ENCODE measurements around the gene CERS5. TPM values are rescaled to one million over a fixed set of nuclear protein-coding genes. Genes with fewer than 3 reads are reported as not detected.

The CERS5 gene
- total RNA-seq, 5 donors from 2014 or later (not counting 1 experiment from before 2014, with no cell fraction given): 41.1 to 58.5 (median 46.2) TPM

DNA sequence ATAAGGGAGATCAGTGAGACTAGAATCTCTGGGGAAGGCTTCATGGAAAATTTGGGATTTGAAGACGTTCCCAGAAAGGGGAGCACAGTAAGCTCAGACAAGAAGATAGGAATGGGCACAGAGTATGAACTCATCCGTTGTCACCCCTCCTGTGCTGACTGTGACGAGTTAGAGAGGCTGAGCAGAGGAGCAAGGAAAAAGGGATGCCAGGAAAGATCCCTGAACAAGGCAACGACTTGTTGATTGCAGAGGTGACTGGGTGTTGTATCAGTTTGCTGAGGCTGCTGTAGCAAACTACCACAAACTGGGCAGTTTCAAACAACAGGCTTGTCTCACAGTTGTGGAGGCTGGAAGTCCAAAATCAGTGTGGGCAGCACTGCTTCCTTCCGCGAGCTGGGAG lies 69.2 kb downstream of the CERS5 start:
- H3K36me3 ChIP-seq (ENCODE audit: control insufficient read depth in 2 of 2, extremely low read depth in 1 of 2, insufficient read depth in 1 of 2, low read length in 1 of 2): peaks cover 21 to 73% of the 10 kb centered on the region in 2 donors
- H3K9me3 ChIP-seq: no peaks in the 10 kb centered on the region
- H3K9me3 Mint-ChIP-seq: no peaks in the 10 kb centered on the region
- no peak overlapping the region for H3K4me3 Mint-ChIP-seq
- ATAC-seq (replicated peaks in 1 of 4) (no peak), DNase-seq (no peak)
- H3K4me1 Mint-ChIP-seq: no peaks in the 10 kb centered on the region
- no peak overlapping the region for H3K4me3 ChIP-seq (ENCODE audit: control insufficient read depth in 1 of 2, extremely low read depth in 1 of 2, low read length in 1 of 2)
- H3K27me3 ChIP-seq (replicated peaks in 1 of 2; ENCODE audit: control insufficient read depth in 2 of 2, extremely low read depth in 1 of 2, insufficient read depth in 2 of 2, low read length in 1 of 2): no peaks in the 10 kb centered on the region
- H3K27ac Mint-ChIP-seq: no peak overlapping the region
- no peaks in the 10 kb centered on the region for H3K27me3 Mint-ChIP-seq
- ChIA-PET POLR2A (interaction anchor here in 1 of 2 donors (0.7 kb wide), 1 partner anchor 339 kb away, joined by 4 read pairs; no protein-coding TSS in a partner anchor), CTCF (no interaction called here)
- H3K36me3 Mint-ChIP-seq: peaks cover 56% of the 10 kb centered on the region
- no peak overlapping the region for H3K27ac ChIP-seq (ENCODE audit: low read length)
- 100% methylated on average over 4 of the region's 6 CpGs for WGBS (ENCODE audit: insufficient coverage)
- no peaks in the 10 kb centered on the region for H3K4me1 ChIP-seq (ENCODE audit: control insufficient read depth in 1 of 2, extremely low read depth in 1 of 2, insufficient read depth in 2 of 2, low read length in 2 of 2)

DNA sequence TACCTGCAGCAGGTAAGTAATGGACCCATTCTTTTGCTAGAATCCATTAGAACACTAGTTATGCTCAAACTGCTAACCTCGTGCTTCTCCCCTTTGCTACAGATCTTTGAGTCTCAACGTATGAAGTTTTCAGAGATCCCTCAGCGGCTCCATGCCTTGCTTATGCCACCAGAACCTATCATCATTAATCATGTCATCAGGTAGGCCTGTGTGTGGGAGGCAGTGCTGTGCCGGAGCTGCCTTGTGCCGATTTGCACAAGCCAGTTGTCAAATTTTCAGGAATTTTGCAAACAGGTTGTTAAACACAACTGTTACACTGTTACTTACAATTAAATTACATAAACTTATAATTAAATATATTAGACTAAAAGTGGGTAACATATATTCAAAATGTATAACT lies 76.8 kb downstream of the CERS5 start:
- H3K36me3 Mint-ChIP-seq: peaks cover 39% of the 10 kb centered on the region
- H3K9me3 Mint-ChIP-seq: no peaks in the 10 kb centered on the region
- H3K27me3 Mint-ChIP-seq: no peaks in the 10 kb centered on the region
- H3K4me1 Mint-ChIP-seq: peaks cover 29 to 32% (median 31%) of the 10 kb centered on the region in 3 donors
- no peak for DNase-seq
- Histone ChIP-seq H3K9me3 (no peaks in the 10 kb centered on the region), H3K36me3 (ENCODE audit: control insufficient read depth in 2 of 2, extremely low read depth in 1 of 2, insufficient read depth in 1 of 2, low read length in 1 of 2) (peaks cover 10 to 74% of the 10 kb centered on the region in 2 donors), H3K27ac (ENCODE audit: low read length) (no peak overlapping the region), H3K4me3 (ENCODE audit: control insufficient read depth in 1 of 2, extremely low read depth in 1 of 2, low read length in 1 of 2) (no peak overlapping the region), H3K4me1 (ENCODE audit: control insufficient read depth in 1 of 2, extremely low read depth in 1 of 2, insufficient read depth in 2 of 2, low read length in 2 of 2) (peaks cover 7% of the 10 kb centered on the region in 2 experiments), H3K27me3 (replicated peaks in 1 of 2; ENCODE audit: control insufficient read depth in 2 of 2, extremely low read depth in 1 of 2, insufficient read depth in 2 of 2, low read length in 1 of 2) (no peaks in the 10 kb centered on the region)
- no peak overlapping the region for H3K4me3 Mint-ChIP-seq
- ChIA-PET POLR2A (interaction anchor here in 1 of 2 donors (0.6 kb wide), 2 partner anchors 44 to 241 kb away, joined by 3 read pairs; no protein-coding TSS in a partner anchor), CTCF (interaction anchor here (0.8 to 6.9 kb wide), 7 partner anchors 16 to 512 kb away, joined by 3 to 94 read pairs (median 4); partner anchors contain the start of genes CERS5 (in 1 of the 2) and COX14 (in 1 of the 2))
- 100% methylated on average over 1 of the region's 5 CpGs for WGBS (ENCODE audit: insufficient coverage)
- ATAC-seq (replicated peaks in 1 of 4): no peak
- no peak overlapping the region for H3K27ac Mint-ChIP-seq

DNA sequence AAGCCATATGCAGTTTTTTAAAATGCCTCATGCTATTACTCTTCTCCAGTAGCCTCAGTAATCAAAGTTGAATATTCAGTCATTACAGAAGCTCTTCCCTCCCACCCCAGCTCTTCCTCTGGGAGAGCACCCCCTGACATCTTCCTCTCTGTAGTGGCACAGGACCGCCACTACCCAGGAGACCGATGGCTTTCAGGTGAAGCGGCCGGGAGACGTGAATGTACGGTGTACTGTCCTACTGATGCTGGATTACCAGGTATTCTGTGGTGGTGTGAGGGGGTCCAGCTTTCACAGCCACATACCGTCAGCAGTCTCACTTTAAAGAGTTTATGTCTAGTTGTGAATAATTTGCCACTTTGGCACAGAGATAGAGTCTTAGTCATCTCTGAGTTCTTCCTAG lies 77.4 kb downstream of the CERS5 start:
- H3K4me3 Mint-ChIP-seq: no peak overlapping the region
- peaks cover 7% of the 10 kb centered on the region in 2 experiments for H3K4me1 ChIP-seq (ENCODE audit: control insufficient read depth in 1 of 2, extremely low read depth in 1 of 2, insufficient read depth in 2 of 2, low read length in 2 of 2)
- H3K27me3 Mint-ChIP-seq: no peaks in the 10 kb centered on the region
- H3K4me1 Mint-ChIP-seq: peaks cover 33 to 35% (median 33%) of the 10 kb centered on the region in 3 donors
- H3K9me3 ChIP-seq: no peaks in the 10 kb centered on the region
- no peak for ATAC-seq (replicated peaks in 1 of 4)
- no peak overlapping the region for H3K4me3 ChIP-seq (ENCODE audit: control insufficient read depth in 1 of 2, extremely low read depth in 1 of 2, low read length in 1 of 2)
- CTCF ChIA-PET: interaction anchor here (0.5 to 6.9 kb wide), 16 partner anchors 12 to 1115 kb away, joined by 3 to 94 read pairs (median 4); partner anchors contain the start of genes COX14 (in 2 of the 2) and CERS5 (in 1 of the 2)
- H3K36me3 ChIP-seq (ENCODE audit: control insufficient read depth in 2 of 2, extremely low read depth in 1 of 2, insufficient read depth in 1 of 2, low read length in 1 of 2): peaks cover 10 to 69% of the 10 kb centered on the region in 2 donors
- POLR2A ChIA-PET: interaction anchor here in 1 of 2 donors (0.5 kb wide), 1 partner anchor 26 kb away, joined by 4 read pairs; no protein-coding TSS in a partner anchor
- H3K36me3 Mint-ChIP-seq: peaks cover 35% of the 10 kb centered on the region
- no peaks in the 10 kb centered on the region for H3K27me3 ChIP-seq (replicated peaks in 1 of 2; ENCODE audit: control insufficient read depth in 2 of 2, extremely low read depth in 1 of 2, insufficient read depth in 2 of 2, low read length in 1 of 2)
- H3K9me3 Mint-ChIP-seq: no peaks in the 10 kb centered on the region
- no peak for DNase-seq
- no CpG with 5 or more reads among the region's 7 CpGs for WGBS (ENCODE audit: insufficient coverage)
- H3K27ac Mint-ChIP-seq: no peak overlapping the region
- H3K27ac ChIP-seq (ENCODE audit: low read length): no peak overlapping the region

DNA sequence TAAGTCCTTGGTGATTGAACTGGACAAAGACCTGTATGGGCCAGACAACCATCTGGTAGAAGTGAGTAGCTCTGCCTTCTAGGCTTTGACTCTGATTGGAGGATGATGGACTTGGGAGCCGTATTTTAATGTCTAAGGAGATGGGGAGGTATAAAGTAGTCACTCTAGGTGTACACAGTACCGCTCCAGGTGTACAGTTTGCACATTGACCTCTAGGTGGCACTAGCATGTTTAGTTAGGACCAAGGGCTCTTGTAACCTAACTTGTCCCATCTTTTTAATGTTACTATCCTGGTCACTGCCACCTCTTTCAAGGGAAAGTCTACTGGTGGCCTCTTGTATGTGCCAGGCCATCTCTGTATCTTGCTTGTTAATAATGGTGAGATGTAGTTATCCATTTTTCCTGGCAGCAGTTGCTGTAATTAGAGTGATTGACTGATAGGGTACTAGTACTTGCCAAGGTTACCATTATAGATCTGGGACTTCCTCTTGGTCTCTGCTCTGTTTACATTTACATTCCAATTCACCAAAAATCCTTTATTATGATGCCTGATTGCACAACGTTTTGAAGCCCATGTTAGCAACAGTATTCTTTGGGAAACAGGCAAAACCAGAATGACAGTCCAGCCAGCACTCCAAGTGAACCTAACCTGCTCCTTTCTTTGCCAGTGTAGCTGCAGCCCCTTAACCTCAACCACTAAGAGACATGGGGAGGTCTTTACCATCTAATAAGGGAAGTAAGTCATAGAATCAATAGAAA lies 78.4 kb downstream of the CERS5 start:
- Histone ChIP-seq H3K9me3 (no peaks in the 10 kb centered on the region), H3K27me3 (replicated peaks in 1 of 2; ENCODE audit: control insufficient read depth in 2 of 2, extremely low read depth in 1 of 2, insufficient read depth in 2 of 2, low read length in 1 of 2) (no peaks in the 10 kb centered on the region), H3K4me1 (ENCODE audit: control insufficient read depth in 1 of 2, extremely low read depth in 1 of 2, insufficient read depth in 2 of 2, low read length in 2 of 2) (peaks cover 10 to 15% of the 10 kb centered on the region in 2 experiments), H3K27ac (ENCODE audit: low read length) (no peak overlapping the region), H3K4me3 (ENCODE audit: control insufficient read depth in 1 of 2, extremely low read depth in 1 of 2, low read length in 1 of 2) (no peak overlapping the region), H3K36me3 (ENCODE audit: control insufficient read depth in 2 of 2, extremely low read depth in 1 of 2, insufficient read depth in 1 of 2, low read length in 1 of 2) (peaks cover 10 to 59% of the 10 kb centered on the region in 2 donors)
- Mint-ChIP-seq H3K27me3 (no peaks in the 10 kb centered on the region), H3K9me3 (no peaks in the 10 kb centered on the region), H3K4me1 (peaks cover 35 to 39% (median 35%) of the 10 kb centered on the region in 3 donors), H3K27ac (peak overlapping the region; percentile 12 to 73), H3K4me3 (no peak overlapping the region), H3K36me3 (peaks cover 33% of the 10 kb centered on the region)
- ChIA-PET POLR2A (interaction anchor here in 1 of 2 donors (0.5 kb wide), 1 partner anchor 76 kb away, joined by 4 read pairs; no protein-coding TSS in a partner anchor), CTCF (interaction anchor here (0.5 to 6.9 kb wide), 9 partner anchors 13 to 922 kb away, joined by 3 to 94 read pairs (median 3); partner anchors contain the start of gene COX14 (in 1 of the 2))
- DNase-seq (peak in 27 of 35 experiments; percentile 11 to 78 (median 40)), ATAC-seq (replicated peaks in 1 of 4) (peak in 3 of 4 experiments; percentile 23 to 35 (median 26))
- WGBS (ENCODE audit: insufficient coverage): 5% methylated on average over 3 of the region's 3 CpGs

- ChIA-PET CTCF (interaction anchor here (0.5 to 6.9 kb wide), 6 partner anchors 16 to 923 kb away, joined by 3 to 94 read pairs (median 4); partner anchors contain the start of genes COX14 (in 1 of the 2), GPD1 (in 1 of the 2) and RACGAP1 (in 1 of the 2)), POLR2A (interaction anchor here in 1 of 2 donors (0.6 kb wide), 1 partner anchor 30 kb away, joined by 5 read pairs; no protein-coding TSS in a partner anchor)
- no peaks in the 10 kb centered on the region for H3K27me3 Mint-ChIP-seq
- ATAC-seq (replicated peaks in 1 of 4): no peak
- peaks cover 32% of the 10 kb centered on the region for H3K36me3 Mint-ChIP-seq
- H3K27ac Mint-ChIP-seq: peak overlapping the region; percentile 11 to 50
- H3K4me3 ChIP-seq (ENCODE audit: control insufficient read depth in 1 of 2, extremely low read depth in 1 of 2, low read length in 1 of 2): no peak overlapping the region
- H3K4me1 Mint-ChIP-seq: peaks cover 40 to 44% (median 40%) of the 10 kb centered on the region in 3 donors
- no peak overlapping the region for H3K27ac ChIP-seq (ENCODE audit: low read length)
- no peak for DNase-seq
- H3K27me3 ChIP-seq (replicated peaks in 1 of 2; ENCODE audit: control insufficient read depth in 2 of 2, extremely low read depth in 1 of 2, insufficient read depth in 2 of 2, low read length in 1 of 2): no peaks in the 10 kb centered on the region
- H3K9me3 Mint-ChIP-seq: no peaks in the 10 kb centered on the region
- 90% methylated on average over 3 of the region's 3 CpGs for WGBS (ENCODE audit: insufficient coverage)
- no peak overlapping the region for H3K4me3 Mint-ChIP-seq
- no peaks in the 10 kb centered on the region for H3K9me3 ChIP-seq
- H3K4me1 ChIP-seq (ENCODE audit: control insufficient read depth in 1 of 2, extremely low read depth in 1 of 2, insufficient read depth in 2 of 2, low read length in 2 of 2): peaks cover 10 to 17% of the 10 kb centered on the region in 2 experiments
- H3K36me3 ChIP-seq (ENCODE audit: control insufficient read depth in 2 of 2, extremely low read depth in 1 of 2, insufficient read depth in 1 of 2, low read length in 1 of 2): peaks cover 10 to 52% of the 10 kb centered on the region in 2 donors
These were observed 79.2 kb downstream of the CERS5 start for GRCh38 chr12:50087995-50088394.

GRCh38 chr12:50087151-50087550 lies 80.0 kb downstream of the CERS5 start:
- 98% methylated on average over 8 of the region's 9 CpGs for WGBS (ENCODE audit: insufficient coverage)
- CTCF ChIA-PET: interaction anchor here (0.8 to 6.9 kb wide), 4 partner anchors 16 to 62 kb away, joined by 4 to 94 read pairs (median 6); partner anchors contain the start of genes COX14 (in 1 of the 2) and RACGAP1 (in 1 of the 2)
- H3K36me3 ChIP-seq (ENCODE audit: control insufficient read depth in 2 of 2, extremely low read depth in 1 of 2, insufficient read depth in 1 of 2, low read length in 1 of 2): peaks cover 10 to 45% of the 10 kb centered on the region in 2 donors
- Mint-ChIP-seq H3K4me3 (peak overlapping the region in 1 of 3 donors; percentile 34), H3K4me1 (peaks cover 40 to 44% (median 40%) of the 10 kb centered on the region in 3 donors), H3K36me3 (peaks cover 32% of the 10 kb centered on the region), H3K27ac (no peak overlapping the region), H3K27me3 (no peaks in the 10 kb centered on the region), H3K9me3 (no peaks in the 10 kb centered on the region)
- DNase-seq (no peak), ATAC-seq (replicated peaks in 1 of 4) (no peak)
- no peaks in the 10 kb centered on the region for H3K9me3 ChIP-seq
- H3K4me1 ChIP-seq (ENCODE audit: control insufficient read depth in 1 of 2, extremely low read depth in 1 of 2, insufficient read depth in 2 of 2, low read length in 2 of 2): peaks cover 10 to 17% of the 10 kb centered on the region in 2 experiments
- H3K27ac ChIP-seq (ENCODE audit: low read length): no peak overlapping the region
- H3K4me3 ChIP-seq (ENCODE audit: control insufficient read depth in 1 of 2, extremely low read depth in 1 of 2, low read length in 1 of 2): no peak overlapping the region
- no peaks in the 10 kb centered on the region for H3K27me3 ChIP-seq (replicated peaks in 1 of 2; ENCODE audit: control insufficient read depth in 2 of 2, extremely low read depth in 1 of 2, insufficient read depth in 2 of 2, low read length in 1 of 2)
- POLR2A ChIA-PET: interaction anchor here in 1 of 2 donors (0.6 kb wide), 1 partner anchor 31 kb away, joined by 5 read pairs; no protein-coding TSS in a partner anchor
